Small intestine (tissue), 7 donors: ENCODE results near the gene RANBP10. TPM values are rescaled to one million over a fixed set of nuclear protein-coding genes. Genes with fewer than 3 reads are reported as not detected.

Experiments used
- DNase-seq, 2 donors: peaks; one replicate each; pipeline versions ENCODE4 v3.0.0 to v3.0.0-alpha.2; 2013
- FAIRE-seq: peaks from 2 replicates; lab custom pipeline; 2012; peaks lifted over from hg19 to GRCh38; lab: Jason Lieb, UNC
- H3K27ac ChIP-seq, 3 donors: one replicate each; pipeline ENCODE4 v1.5.1; 2013; ENCODE audit warnings: low read length in 2 of 3, mild to moderate bottlenecking in 2 of 3, control low read depth in 1 of 3, inconsistent platforms in 1 of 3, low read depth in 1 of 3, moderate library complexity in 1 of 3
- H3K27me3 ChIP-seq, 3 donors: one replicate each; pipeline ENCODE4 v1.6.1; 2013; ENCODE audit warnings: low read length in 3 of 3, inconsistent platforms in 1 of 3; ENCODE audit not compliant: control insufficient read depth in 3 of 3, insufficient read depth in 3 of 3
- H3K36me3 ChIP-seq, 3 donors: one replicate each; pipeline ENCODE4 v1.6.1; 2013; ENCODE audit warnings: low read length in 3 of 3, inconsistent platforms in 1 of 3, low read depth in 1 of 3, mild to moderate bottlenecking in 1 of 3, moderate library complexity in 1 of 3; ENCODE audit not compliant: control insufficient read depth in 3 of 3, insufficient read depth in 2 of 3
- H3K4me1 ChIP-seq, 3 donors: one replicate each; pipeline ENCODE4 v1.6.1; 2013; ENCODE audit warnings: low read length in 2 of 3, inconsistent platforms in 1 of 3, low read depth in 1 of 3, mild to moderate bottlenecking in 1 of 3, moderate library complexity in 1 of 3; ENCODE audit not compliant: control insufficient read depth in 3 of 3, insufficient read depth in 2 of 3
- H3K4me3 ChIP-seq, 3 donors: one replicate each; pipeline ENCODE4 v1.5.1; 2013; ENCODE audit warnings: low read length in 3 of 3, control low read depth in 1 of 3, inconsistent platforms in 1 of 3, low read depth in 1 of 3, mild to moderate bottlenecking in 1 of 3, moderate library complexity in 1 of 3
- H3K9me3 ChIP-seq, 2 donors: one replicate each; pipeline ENCODE4 v1.6.1; 2013; ENCODE audit warnings: low read depth in 1 of 2, low read length in 1 of 2; ENCODE audit not compliant: control insufficient read depth in 2 of 2, insufficient read depth in 1 of 2
- WGBS, 3 donors: extraction: QIAGEN DNeasy Blood & Tissue Kit; methylation state at CpG; one replicate each; pipeline ENCODE4 v1.1.7; 2013; 5-methylcytosine and 5-hydroxymethylcytosine counted together
- polyA plus RNA-seq, 4 donors: library from polyadenylated mRNA; stranded (reverse) in 3 of 4; unstranded in 1 of 4; fragments of 200-250 nt in 3 of 4; fragments of 120-200 nt in 1 of 4; gene quantifications; one replicate each; pipeline versions ENCODE4 v1.2.1 to v1.2.3, GENCODE V29; 2013
- donor health status: healthy with polysubstance abuse.
- donor health status: control.
- donor health status: control.
- donor health status: Bipolar disorder and iron deficiency.
- donor health status: healthy.

RANBP10 gene
- polyA plus RNA-seq, 4 donors = 5.9 to 21.8 (median 10.1) TPM

GRCh38 chr16:67845291-67846062 is 39.1 kb upstream of the RANBP10 start:
- no peak for FAIRE-seq
- WGBS, 3 donors = 66 to 76% (median 70%) methylated on average over 5 of the region's 5 CpGs
- Histone ChIP-seq H3K36me3 (peaks cover 0 to 22% (median 0%) of the 10 kb centered on the region in 3 donors), H3K9me3 (no peaks in the 10 kb centered on the region), H3K27ac (peak overlapping the region in 2 of 3 donors; percentile 88 to 95), H3K4me1 (peaks cover 15 to 42% (median 17%) of the 10 kb centered on the region in 3 donors), H3K27me3 (no peaks in the 10 kb centered on the region), H3K4me3 (peak overlapping the region in 1 of 3 donors; percentile 66)
- peak in 1 of 2 donors; percentile 32 for DNase-seq

DNA sequence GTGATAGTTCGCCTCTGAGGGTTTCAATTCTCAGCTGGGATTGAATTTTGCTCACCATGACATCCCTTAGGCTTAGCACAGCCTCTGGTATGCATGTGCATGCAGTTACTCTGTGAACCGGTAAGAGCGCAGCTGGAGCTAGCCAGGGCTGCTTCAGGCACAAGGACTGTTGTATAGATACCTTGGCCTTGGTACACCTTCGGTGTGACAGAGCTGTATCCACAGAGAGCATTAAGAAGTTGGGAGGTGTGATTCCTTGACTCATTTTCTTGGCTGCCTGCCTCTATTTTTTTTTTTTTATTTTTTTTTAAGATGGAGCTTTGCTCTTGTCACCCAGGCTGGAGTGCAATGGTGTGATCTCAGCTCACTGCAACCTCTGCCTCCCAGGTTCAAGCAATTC is 38.1 kb upstream of the RANBP10 start:
- FAIRE-seq (no peak), DNase-seq (no peak)
- Histone ChIP-seq H3K27me3 (no peaks in the 10 kb centered on the region), H3K36me3 (peaks cover 0 to 16% (median 0%) of the 10 kb centered on the region in 3 donors), H3K9me3 (no peaks in the 10 kb centered on the region), H3K4me1 (peaks cover 15 to 42% (median 17%) of the 10 kb centered on the region in 3 donors), H3K27ac (no peak overlapping the region), H3K4me3 (no peak overlapping the region)
- WGBS, 3 donors = 65 to 80% (median 75%) methylated on average over 4 of the region's 4 CpGs

GRCh38 chr16:67843343-67843765 is 37.0 kb upstream of the RANBP10 start:
- Histone ChIP-seq H3K9me3 (no peaks in the 10 kb centered on the region), H3K4me3 (peak overlapping the region; percentile 53 to 77 (median 57)), H3K27ac (peak overlapping the region; percentile 25 to 95 (median 93)), H3K27me3 (no peaks in the 10 kb centered on the region), H3K4me1 (peaks cover 15 to 34% (median 17%) of the 10 kb centered on the region in 3 donors), H3K36me3 (peaks cover 0 to 9% (median 0%) of the 10 kb centered on the region in 3 donors)
- 3 to 10% (median 6%) methylated on average over 11 of the region's 11 CpGs for WGBS, 3 donors
- DNase-seq (peak in 1 of 2 donors; percentile 39), FAIRE-seq (no peak)

- peak; percentile 43 to 81 for DNase-seq
- Histone ChIP-seq H3K27me3 (no peaks in the 10 kb centered on the region), H3K4me1 (peaks cover 14 to 28% (median 15%) of the 10 kb centered on the region in 3 donors), H3K36me3 (peaks cover 0 to 9% (median 0%) of the 10 kb centered on the region in 3 donors), H3K4me3 (peak overlapping the region; percentile 53 to 77 (median 57)), H3K27ac (peak overlapping the region; percentile 25 to 95 (median 93)), H3K9me3 (no peaks in the 10 kb centered on the region)
- no peak for FAIRE-seq
- 0 to 1% (median 0%) methylated on average over 46 to 67 of the region's 67 CpGs for WGBS, 3 donors
Measured at GRCh38 chr16:67842509-67843342, 36.4 kb upstream of the RANBP10 start.

DNA sequence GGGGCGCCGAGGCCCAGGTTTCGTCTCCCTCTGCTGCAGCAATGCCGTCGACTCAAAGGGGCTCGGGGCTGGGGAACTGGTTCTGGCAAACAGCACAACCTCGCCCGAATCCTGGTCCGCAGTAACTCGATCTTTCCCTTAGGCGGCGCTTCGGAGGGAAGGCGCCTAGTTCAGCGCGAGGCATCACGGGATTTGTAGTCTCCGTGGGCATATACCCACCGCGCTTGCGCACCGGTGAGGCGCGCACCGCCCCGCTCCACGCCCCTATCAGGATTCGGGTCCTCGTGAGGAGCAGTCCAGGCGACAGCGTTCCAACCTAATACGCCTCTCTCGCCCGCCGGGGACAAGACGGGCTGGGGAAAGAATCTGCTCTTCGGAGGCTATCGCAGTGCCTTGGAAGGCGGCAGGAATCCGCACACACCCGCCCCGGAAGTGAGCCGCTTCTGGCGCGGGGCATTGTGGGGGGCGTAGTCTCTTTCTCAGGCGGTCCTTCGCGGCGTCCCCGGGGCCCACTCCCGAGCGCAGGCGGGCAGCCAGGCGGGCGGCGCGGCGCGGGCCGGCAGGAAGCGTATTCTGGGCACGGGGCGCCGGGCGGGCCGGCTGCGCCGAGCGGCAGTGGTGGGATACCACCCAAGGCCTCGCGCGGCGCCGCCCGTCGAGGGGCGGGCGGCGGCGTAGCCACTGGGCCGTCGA is 35.6 kb upstream of the RANBP10 start, which contains the start of gene THAP11:
THAP11 (plus strand) TSS at position 505 of the 693 bp plus-strand sequence. CDS start 235 bp downstream, outside the sequence.
- Histone ChIP-seq H3K27ac (peak within 1 kb of the TSS; percentile 93 to 99 (median 95)), H3K4me1 (peaks cover 13 to 28% (median 15%) of the 10 kb centered on the region in 3 donors), H3K9me3 (no peaks in the 10 kb centered on the region), H3K4me3 (peak within 1 kb of the TSS; percentile 53 to 92 (median 77)), H3K27me3 (no peaks in the 10 kb centered on the region), H3K36me3 (peaks cover 0 to 9% (median 0%) of the 10 kb centered on the region in 3 donors)
- peak; percentile 96 to 98 for DNase-seq
- 0 to 1% (median 0%) methylated on average over 60 to 83 of the region's 83 CpGs for WGBS, 3 donors
- FAIRE-seq = no peak

DNA sequence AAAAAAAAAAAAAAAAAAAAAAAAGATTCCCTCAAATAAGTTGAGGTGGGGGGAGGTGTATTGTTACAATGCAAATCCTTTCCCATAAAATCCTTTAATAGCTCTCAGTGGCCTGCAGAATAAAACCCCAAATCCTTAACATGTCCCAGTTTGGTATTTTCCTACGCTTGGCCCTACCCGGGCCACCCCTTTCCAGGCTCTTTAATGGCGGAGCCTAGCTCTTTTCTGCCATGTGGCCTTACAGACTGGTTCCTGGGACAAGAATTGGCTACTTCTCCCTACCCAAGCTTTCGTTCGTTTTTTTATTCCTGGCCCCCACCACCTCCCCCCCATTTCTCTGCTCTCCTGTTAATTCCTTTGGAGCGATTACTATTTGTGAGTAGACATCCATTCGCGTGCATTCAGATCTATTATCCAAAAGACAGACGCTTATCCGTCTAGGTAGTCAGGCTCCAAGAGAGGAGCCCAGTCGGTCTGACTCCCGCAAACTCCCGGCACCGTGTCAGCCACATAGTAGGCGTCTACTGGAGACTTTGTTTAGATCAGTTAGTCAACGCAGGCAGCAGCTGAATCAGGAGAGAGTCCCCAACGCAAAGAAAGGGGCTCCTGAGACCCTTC is 34.9 kb upstream of the RANBP10 start:
- Histone ChIP-seq H3K36me3 (peaks cover 0 to 9% (median 0%) of the 10 kb centered on the region in 3 donors), H3K9me3 (no peaks in the 10 kb centered on the region), H3K4me1 (peaks cover 13 to 28% (median 15%) of the 10 kb centered on the region in 3 donors), H3K4me3 (peak overlapping the region in 2 of 3 donors; percentile 77 to 92), H3K27ac (peak overlapping the region in 2 of 3 donors; percentile 95 to 99), H3K27me3 (no peaks in the 10 kb centered on the region)
- WGBS, 3 donors = 44 to 50% (median 47%) methylated on average over 17 of the region's 17 CpGs
- FAIRE-seq = no peak
- DNase-seq = no peak

GRCh38 chr16:67837811-67838210 is 31.5 kb upstream of the RANBP10 start:
- no peak for FAIRE-seq
- Histone ChIP-seq H3K9me3 (no peaks in the 10 kb centered on the region), H3K36me3 (no peaks in the 10 kb centered on the region), H3K4me3 (no peak overlapping the region), H3K4me1 (peaks cover 0 to 3% (median 3%) of the 10 kb centered on the region in 3 donors), H3K27ac (no peak overlapping the region), H3K27me3 (no peaks in the 10 kb centered on the region)
- no peak for DNase-seq
- WGBS, 3 donors = 72 to 84% (median 72%) methylated on average over 2 of the region's 2 CpGs
